Posterior vena cava (tissue), 2 donors: ENCODE measurements around the gene C5orf22. TPM values are rescaled to one million over a fixed set of nuclear protein-coding genes. Genes with fewer than 3 reads are reported as not detected.

ENCODE experiments used
- DNase-seq: peaks from one replicate; pipeline ENCODE4 v3.0.0-alpha.2; 2020; ENCODE audit warnings: low spot score
- intact Hi-C, 2 donors: fragments of 100-400 bp; cut with DNase I; formaldehyde crosslinking; loops; one replicate each; pipeline versions ENCODE4 v1.14.1 to v1.14.2; 2022 to 2023
- long read RNA-seq, 2 donors: library from polyadenylated mRNA; unstranded; transcript quantifications; one replicate each; pipeline ENCODE4 v2.0.0, GENCODE V29; 2020 to 2021
- total RNA-seq, 2 donors: library from RNA; stranded (reverse); fragmentation: NEBNext Ultra II Directional; extraction: Animal tissue kit (Norgen Biotek cat#: 25700); gene quantifications; one replicate each; pipeline ENCODE4 v1.2.1, GENCODE V29; 2021
- donor health status: DM: yes; HTN: yes; CAD: no.
- donor health status: DM: yes; HTN: yes; CAD: no.

C5orf22 gene
- total RNA-seq: 10 to 100 TPM; 20.3 to 21.3 TPM
- long read RNA-seq, donor 1, transcript C5orf22-201 (9 exons, 3,612 nt): major isoform, 7 of 9 reads
- long read RNA-seq, donor 1, partial matches to known transcripts: 0 of 9 reads
- long read RNA-seq, donor 1, other reads (novel, unspliced or antisense): 2 of 9 reads
- long read RNA-seq, donor 2, partial matches to known transcripts: 2 of 7 reads
- long read RNA-seq, donor 2, other reads (novel, unspliced or antisense): 1 of 7 reads

DNA sequence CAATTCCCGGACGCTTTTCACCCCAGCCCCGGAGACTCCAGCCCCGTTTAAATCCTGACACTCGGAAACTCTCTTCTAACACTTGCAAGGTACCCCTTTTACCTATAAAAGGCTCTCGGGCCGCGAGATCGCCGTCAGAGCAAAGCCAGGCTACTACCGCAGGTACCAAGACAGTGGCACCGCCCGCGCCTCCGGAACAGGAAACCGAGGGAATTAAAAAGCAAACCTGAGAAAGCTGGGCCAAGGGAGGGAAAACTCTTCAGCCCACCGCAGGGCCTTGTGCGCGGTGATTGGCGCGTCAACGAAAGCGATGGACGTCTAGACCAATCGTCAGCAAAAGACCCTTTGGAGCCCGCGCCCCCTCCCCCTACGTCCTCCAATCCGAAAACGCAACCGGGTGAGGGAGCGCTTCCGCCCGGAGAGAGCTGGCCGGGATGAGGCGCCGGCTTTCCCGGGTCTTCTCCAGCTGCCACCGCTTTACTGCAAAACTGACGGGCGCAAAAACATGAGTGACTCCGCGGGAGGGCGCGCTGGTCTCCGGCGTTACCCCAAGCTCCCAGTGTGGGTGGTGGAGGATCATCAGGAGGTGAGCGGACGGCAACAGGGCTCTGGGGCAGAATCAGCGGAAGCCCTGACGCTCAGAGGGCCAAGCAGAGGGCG lies at the start of gene C5orf22, which contains the start of gene DROSHA:
Gene C5orf22 (plus strand): TSS at position 414 of the 660 bp plus-strand sequence. CDS start 92 bp downstream, at position 506.
Gene DROSHA (minus strand): TSS at position 206 of the 660 bp plus-strand sequence. CDS start 3,034 bp downstream, outside the sequence.
- intact Hi-C loops: no loop called here
- peak; percentile 98 for DNase-seq

DNA sequence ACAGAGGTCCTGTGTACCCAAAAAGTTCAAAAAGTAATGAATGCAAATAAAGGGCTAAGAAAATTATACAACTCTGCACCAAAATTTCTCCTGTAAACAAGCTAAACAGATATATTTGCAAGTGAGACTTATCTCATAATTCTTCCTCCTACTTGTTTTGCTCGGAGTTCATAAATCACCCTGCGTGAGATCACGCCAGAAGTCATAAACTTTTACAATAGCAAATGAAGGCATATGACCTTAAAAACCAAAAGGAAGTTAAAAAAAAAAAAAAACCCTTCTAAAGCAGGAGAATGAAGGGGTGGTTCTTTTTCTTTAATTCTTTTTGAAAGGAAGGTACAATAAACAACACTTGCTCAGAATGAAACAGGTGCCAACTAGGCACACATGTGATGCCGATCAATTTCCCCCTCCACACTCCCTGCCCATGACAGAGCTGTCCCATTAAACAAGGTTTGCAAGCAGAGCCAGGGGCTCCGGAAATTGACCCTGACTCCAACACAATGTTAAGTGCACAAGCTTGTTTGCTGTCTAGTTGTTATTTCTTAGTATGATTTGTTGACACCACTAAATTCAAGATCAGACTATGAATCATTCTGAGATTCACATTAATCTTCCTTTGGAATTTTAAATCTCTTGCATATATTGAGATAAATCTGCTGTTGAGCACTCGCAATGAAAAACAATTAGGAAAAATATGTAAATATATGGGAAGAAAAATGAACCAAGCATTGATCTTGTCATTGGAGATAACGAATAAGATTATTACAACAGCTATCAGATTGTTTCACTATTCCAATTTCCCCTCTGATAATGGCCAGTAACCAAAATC lies 46.5 kb upstream of the C5orf22 start:
- DNase-seq: no peak
- intact Hi-C loops: no loop called here

DNA sequence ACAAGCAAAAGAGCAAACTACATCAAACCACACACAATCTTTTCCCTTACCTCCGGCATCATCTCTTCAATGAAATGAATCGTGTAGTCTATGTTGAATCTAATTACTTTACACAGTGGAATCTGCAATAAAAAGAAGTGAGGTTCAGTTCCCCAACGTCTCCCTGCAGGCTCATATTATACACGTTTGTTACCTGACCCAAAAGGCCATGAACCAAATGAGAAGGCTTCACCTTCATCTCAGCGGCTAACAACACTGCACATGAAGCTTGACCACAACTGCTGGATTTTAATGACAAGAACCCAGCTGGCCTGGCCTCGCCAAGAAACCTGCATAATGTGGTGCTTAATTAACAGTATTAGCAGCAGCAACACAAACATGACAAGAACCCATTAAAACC lies 45.7 kb upstream of the C5orf22 start:
- intact Hi-C loops: no loop called here
- no peak for DNase-seq

DNA sequence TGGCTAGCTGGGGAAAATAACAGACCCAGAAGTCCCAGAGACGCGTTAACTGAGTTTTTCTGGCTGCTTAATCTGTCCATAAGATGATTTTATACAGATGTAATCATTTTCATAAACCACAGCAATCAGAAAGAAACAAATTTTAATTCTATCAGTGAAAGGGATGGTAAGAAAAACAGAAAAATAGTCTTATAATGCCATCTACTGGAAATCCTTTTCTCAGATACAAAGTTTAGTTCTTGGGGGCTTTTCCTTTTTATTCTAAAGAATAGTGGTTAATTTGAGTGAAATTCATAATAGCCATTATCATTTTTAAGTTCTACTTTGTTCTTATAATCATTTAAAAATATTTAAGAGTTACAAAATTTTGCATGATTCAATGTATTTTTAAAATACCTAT lies 44.6 kb upstream of the C5orf22 start:
- intact Hi-C loops: no loop called here
- no peak for DNase-seq

DNA sequence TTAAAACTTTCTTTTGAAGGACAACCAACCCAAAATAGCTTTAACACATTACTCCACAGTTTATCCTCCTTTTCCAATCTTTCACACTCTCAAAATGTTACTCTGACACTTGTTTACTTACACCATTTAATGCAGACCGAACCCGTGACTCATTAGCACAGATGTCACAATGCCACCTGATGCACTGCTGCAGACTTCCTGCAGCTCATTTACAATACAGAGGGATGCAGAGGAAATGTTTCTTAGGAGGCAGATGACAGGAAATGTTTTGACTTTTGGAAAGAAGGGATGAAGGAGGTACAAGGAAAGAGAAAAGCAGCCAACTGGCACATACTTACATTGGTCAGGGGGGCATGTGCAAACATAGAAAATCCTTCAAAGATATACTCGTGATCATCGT lies 39.2 kb upstream of the C5orf22 start:
- no peak for DNase-seq
- intact Hi-C loops: no loop called here

DNA sequence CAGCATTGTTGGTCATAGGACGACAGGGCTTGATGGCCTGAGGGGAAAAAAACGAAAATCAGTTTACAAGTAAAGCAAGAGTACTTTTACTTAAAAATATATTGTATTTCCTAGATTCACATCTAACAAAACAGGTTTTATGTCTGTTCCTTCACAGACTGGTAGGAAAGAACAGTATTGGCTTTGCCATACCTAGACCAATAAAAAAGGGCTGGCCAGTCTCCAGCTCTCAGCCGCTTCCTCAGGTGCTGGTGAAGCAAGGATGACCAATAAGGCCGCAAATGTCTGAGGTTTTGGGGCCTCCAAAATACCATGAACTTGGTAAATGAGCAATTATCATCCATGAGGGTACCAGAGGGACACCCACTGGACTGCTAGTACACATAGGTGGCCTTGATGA lies 36.8 kb upstream of the C5orf22 start:
- intact Hi-C loops: no loop called here
- no peak for DNase-seq

DNA sequence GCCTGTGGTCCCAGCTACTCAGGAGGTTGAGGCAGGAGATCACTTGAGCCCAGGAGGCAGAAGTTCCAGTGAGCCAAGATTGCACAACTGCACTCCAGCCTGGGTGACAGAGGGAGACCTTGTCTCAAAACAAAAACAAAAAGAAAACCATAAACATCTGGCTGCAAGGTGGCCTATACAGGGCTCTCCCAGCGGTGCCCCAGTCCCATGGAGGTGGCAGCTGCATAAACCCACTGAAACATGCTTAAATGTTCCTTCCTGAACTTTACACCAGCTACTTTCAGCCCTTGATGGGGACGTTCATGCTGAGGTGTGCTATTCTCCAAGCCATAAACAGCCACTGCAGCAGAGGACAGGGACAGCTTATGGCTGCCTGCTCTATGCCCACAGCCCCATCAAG lies 35.8 kb upstream of the C5orf22 start:
- DNase-seq: no peak
- intact Hi-C loops: no loop called here

DNA sequence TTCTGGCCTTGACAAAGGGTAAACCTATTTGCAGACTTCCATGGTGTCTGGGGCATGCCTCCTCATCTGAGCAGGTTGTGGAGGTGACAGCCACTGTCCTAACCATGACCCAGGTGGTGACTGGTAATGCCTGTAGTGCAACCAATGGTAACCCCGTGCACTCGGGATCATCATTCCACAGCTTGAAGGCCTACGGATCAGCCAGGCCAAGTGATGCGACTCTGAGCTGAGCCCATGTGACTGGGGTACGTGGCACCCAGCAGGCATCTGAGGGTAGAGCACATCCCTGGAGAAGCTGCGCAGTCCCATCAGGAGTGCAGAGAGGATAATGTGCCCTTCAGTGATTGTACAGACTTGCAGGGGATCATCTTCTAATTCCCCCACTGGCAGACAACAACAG lies 35.2 kb upstream of the C5orf22 start:
- DNase-seq: no peak
- intact Hi-C loops: no loop called here

DNA sequence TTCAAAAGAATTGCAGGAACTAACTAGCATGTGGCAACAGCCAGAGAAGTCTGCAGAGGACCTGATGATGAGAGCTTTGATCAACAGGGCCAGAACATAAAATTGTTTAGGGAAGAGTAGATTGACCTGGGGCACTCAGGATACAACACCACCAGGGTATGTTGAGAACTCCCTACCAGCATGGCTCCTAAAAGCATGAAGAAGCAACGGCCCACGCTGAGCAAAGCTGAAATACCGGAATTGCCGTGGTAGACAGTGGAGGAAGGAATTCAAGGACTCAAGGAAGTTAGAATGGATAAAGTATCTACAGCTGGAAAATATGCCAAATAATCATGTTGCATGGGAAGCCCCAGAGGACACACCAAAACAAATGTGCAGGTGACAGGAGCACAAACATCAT lies 31.8 kb upstream of the C5orf22 start:
- no peak for DNase-seq
- intact Hi-C loops: no loop called here

DNA sequence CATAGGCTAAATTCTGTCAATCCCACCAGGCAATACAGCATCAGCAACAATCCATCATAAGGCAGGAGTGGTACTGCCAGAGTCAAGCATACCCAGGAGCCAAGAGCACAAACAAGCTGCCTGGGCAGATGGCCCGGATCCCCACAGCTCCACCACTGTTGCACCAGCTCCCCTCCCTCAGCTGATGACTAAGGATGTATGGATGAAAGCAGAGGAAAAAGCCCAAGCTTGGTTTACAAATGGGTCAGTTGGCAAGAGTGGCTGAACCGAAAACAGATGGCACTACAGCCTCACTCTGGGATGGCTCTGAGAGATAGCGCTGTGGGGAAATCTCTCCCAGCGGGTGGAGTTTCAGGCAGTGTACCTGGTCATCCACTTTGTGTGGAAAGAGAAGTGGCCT lies 29.6 kb upstream of the C5orf22 start:
- intact Hi-C loops: no loop called here
- no peak for DNase-seq

DNA sequence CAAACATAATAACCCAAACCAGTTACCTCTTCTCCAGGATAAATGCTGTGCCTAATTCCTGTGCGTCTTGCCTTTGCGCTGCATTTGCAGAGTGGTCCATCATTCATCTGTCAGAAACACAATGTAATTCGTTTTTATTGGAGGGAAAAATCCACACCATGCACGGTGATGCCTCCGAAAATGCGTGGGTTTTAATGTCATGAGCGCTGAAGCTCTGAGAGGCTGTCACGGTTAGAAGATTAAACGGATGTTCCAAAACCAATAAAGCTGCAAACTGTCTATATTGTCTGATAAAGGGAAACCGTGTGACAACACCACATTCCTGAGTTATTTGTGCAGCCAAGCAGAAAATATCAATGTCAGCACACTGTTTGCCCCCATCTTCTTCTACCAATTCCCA lies 27.6 kb upstream of the C5orf22 start:
- intact Hi-C loops: no loop called here
- no peak for DNase-seq

DNA sequence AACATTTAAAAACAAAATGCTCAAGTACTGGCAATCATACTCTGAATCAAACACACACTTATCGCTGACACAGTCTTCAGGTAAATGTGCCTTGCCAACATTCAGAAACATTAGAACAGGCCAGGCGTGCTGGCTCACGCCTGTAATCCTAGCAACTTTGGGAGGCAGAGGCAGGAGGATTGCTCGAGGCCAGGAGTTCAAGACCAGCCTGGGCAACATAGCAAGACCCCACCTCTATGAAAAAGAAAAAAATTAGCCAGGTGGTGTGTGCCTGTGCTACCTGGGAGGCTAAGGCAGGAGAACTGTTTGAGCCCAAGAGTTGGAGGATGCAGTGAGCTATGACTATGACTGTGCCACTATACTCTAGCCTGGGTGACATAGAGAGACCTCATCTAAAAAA lies 20.8 kb upstream of the C5orf22 start:
- intact Hi-C loops: no loop called here

DNA sequence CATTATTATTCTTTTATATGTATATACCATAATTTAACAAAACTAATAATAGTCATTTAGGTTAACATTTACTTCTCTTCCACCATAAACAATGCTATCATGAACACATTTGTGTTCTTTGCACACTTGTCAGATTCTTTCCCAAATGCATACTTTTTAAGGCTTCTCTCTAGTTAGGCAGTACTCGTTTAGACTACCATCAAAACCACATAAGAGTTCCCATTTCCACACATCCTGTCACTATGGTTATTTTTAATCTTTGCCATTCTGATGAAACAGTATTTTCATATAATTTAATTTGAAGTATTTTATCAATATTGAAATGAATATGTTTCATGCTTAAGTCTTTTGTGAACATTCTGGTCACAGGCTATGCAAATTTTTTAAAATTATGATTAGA lies 15.3 kb upstream of the C5orf22 start:
- no peak for DNase-seq
- intact Hi-C loops: no loop called here

More for the DNA sequence above, 20.8 kb upstream of the C5orf22 start:
- DNase-seq: no peak

DNA sequence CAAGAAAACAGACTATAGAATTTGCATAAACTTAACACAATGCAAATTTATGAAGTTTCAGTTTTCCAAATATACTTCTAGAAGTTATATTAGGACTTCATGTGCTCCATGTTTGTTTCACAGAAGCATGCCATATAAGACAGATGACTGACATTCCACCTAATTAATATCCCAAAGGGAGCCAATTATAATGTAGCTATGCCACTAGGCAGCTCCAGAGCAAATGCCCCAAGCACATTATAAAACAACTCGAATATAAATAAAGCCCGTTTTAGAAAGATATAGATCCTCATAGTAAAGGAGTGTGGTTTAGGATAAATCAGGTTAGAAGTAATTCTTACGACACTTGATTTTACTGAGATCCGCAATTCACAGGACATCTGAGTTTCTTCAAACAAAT lies 9.1 kb upstream of the C5orf22 start:
- no peak for DNase-seq
- intact Hi-C loops: no loop called here

DNA sequence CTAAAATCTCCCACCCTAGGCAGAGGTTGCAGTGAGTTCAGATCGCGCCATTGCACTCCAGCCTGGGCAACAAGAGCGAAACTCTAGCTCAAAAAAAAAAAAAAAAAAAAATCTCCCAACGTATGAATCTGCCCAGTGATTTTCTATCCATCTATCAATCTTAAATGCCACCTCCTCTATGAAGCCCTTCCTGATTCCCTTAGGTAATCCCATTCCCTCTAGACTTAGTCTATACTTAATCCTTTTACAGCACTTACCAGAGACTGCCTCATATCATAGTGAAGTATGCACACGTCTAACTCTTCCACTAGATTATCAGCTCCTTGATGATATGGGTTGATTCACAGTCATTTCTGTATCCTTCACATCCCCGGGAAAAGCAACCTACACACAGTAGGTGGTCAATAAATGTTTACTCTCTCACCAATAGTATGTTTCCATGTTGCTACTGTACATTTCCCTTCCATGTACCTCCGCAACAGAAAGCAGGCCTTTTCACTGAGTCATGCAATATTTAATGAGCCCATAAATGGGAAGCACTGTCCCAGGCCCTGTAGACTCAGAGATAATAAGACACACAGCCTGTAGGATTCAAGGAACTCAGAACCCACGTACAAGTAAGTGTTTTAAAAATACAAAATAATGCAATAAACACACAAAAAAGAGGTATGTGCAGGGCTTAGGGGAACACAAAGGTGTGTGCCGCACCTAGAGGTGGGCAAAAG lies 1.4 kb upstream of the C5orf22 start:
- intact Hi-C loops: no loop called here
- no peak for DNase-seq

DNA sequence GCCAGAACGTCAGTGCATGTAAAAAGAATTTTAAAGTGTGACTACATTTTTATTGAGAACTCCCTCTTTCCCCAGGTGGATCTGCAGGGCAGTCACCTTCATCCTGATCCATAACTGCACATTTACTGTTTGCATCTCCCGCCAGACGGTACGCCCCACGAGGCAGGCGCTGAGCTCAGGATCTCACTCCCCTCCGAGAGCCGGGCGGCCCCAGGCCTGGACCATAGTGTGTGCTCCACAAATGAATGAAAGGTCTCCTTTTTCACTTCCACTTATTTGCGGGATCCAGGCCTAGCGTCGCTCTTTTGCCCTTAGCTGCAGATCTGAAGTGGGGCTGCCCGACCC lies 586 bp upstream of the C5orf22 start:
- intact Hi-C loops: no loop called here
- DNase-seq: no peak

DNA sequence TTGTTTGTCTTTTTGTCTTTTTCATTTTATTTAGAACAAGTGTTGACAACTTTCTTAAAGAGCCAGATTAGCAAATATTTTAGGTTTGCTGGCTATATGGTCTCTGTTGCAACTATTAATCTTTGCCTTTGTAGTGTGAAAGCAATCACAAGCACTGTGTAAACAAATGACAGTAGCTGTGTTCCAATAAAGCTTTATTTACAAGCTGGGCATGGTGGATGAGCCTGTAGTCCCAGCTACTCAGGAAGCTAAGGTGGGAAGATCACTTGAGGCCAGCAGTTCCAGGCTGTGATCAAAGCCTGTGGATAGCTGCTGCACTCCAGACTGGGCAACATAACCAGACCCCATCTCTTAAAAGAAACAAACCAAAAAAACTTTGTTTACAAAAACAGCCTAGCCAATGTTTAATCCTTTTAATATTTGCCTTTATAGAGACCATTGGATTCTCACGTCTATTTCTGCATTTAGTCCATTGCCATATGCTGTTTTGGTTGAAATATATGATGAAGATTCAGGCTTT lies 2.5 kb downstream of the C5orf22 start:
- intact Hi-C loops: no loop called here
- DNase-seq: no peak

DNA sequence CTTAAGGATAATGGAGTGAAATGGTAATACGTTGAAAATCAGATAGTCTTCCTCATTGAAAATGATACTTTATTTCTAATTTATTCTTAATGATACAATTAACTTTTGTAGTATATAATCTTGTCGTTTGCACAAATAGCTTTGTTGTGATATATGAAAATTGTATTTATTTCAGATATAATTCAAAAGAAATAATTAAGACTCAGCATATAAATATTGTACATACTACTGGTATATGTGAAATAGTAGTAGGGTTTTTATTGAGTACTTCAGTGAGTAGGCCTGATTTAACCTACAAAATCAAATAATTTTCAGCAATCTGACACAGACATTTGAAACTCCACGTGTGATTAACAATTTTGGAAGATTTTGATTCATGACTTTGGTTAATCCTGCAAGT lies 4.8 kb downstream of the C5orf22 start:
- DNase-seq: no peak
- intact Hi-C loops: no loop called here

DNA sequence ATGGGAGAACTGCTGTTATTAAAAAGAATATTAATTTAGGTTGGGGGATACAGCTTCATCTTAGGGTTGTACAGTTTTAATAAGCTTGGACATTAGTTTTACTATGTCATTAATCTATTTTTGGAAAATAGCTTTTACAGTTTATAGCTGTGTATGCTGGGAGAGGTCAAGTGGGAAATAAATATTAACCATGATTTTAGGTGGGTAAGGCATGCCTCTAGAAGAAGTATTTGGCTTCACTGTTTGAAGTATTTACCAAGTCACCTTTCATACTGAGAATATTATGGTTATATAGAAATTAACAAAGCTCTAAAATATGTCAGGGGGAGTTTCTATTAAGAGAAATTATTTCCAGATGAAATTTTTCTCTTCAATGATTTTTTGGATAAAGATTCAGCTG lies 5.2 kb downstream of the C5orf22 start:
- DNase-seq: no peak
- intact Hi-C loops: no loop called here

DNA sequence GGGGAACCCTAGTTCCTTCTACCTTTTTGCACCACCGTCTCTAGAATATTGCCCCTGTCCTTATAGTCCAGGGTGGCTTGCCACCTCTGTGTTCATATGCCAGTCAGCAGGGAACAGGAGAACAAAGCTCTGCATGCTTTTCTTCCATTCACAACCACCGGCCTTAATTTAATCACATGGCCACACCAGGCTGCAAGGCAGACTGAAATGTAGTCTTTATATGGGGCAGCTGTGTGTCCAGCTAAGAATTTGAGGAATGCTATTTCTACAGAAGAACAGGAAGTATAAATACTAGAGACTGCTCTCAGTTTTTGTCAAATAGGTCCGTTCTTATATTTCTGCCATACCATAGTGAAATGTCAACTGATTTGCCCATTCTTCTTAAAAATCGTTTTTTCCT lies 5.8 kb downstream of the C5orf22 start:
- intact Hi-C loops: no loop called here
- no peak for DNase-seq
